ENCODE results near the gene CSNK1G1. TPM values are rescaled to one million over a fixed set of nuclear protein-coding genes. Genes with fewer than 3 reads are reported as not detected.

The CSNK1G1 gene
- total and polyA plus RNA-seq, 2 of the 4 experiments (the other 2 are of a cell fraction): 7.4 to 29.4 TPM

GRCh38 chr15:64341961-64342360, 14.0 kb downstream of the CSNK1G1 start:
- ATAC-seq (ENCODE audit: low read depth) (no peak), DNase-seq (no peak)
- peaks cover 14% of the 10 kb centered on the region; the same call in 1 of the 2 replicates for H4K20me1 ChIP-seq (ENCODE audit: insufficient read depth, low read length)
- H4K5ac ChIP-seq (ENCODE audit: low read depth, low read length): no peak overlapping the region
- intact Hi-C loops (cut with micrococcal nuclease) (loop anchor here (10.0 kb wide), 1 partner anchor 57 kb away; no protein-coding TSS in a partner anchor), in situ Hi-C loops (cut with MboI; ENCODE audit: low sequenced_read_pairs) (no loop called here), dilution Hi-C loops (cut with HindIII; ENCODE audit: low sequenced_read_pairs, unreplicated experiment) (no loop called here)
- H3K18ac ChIP-seq (ENCODE audit: low read depth, low read length): no peak overlapping the region
- no peak overlapping the region for H3K14ac ChIP-seq (replicated peaks; ENCODE audit: low read depth, low read length)
- no peak overlapping the region for H3K23ac ChIP-seq (ENCODE audit: low read depth, low read length)
- H4K91ac ChIP-seq (ENCODE audit: insufficient read depth, low read depth, low read length): no peak overlapping the region
- no peak overlapping the region for H3K56ac ChIP-seq (ENCODE audit: extremely low read depth, insufficient read depth, low read length)
- H2BK120ac ChIP-seq (ENCODE audit: low read depth, low read length): no peak overlapping the region
- no peaks in the 10 kb centered on the region for H3K27me3 ChIP-seq (ENCODE audit: control insufficient read depth, insufficient read depth, low read length)
- no peak overlapping the region for H3K27ac ChIP-seq (ENCODE audit: insufficient read depth, low read length)
- no peak overlapping the region for H2AK5ac ChIP-seq (ENCODE audit: low read depth, low read length)
- 0 out of 2 replicates have a peak, but pooled peaks cover 2% of the 10 kb centered on the region for H3K9me1 ChIP-seq (ENCODE audit: insufficient read depth, low read length)
- H3K36me3 ChIP-seq (ENCODE audit: control insufficient read depth, insufficient read depth, low read length): no peaks in the 10 kb centered on the region; the same call in 1 of the 2 replicates
- no peak overlapping the region for H2BK5ac ChIP-seq (ENCODE audit: low read depth, low read length, poor library complexity, severe bottlenecking)
- H3K9ac ChIP-seq (ENCODE audit: low read depth, low read length): no peak overlapping the region
- BruUV-seq (replicated peaks): no TSS peak
- H2BK20ac ChIP-seq (ENCODE audit: low read depth, low read length): no peak overlapping the region
- no peak overlapping the region for H2AK9ac ChIP-seq (replicated peaks; ENCODE audit: low read depth, low read length, poor library complexity)
- no peak for TF ChIP-seq FOS (IDR thresholded peaks at IDR 0.05; ENCODE audit: low read depth, low read length)
- no peak for TF ChIP-seq POLR2A (IDR thresholded peaks at IDR 0.05; ENCODE audit: low read depth, low read length)
- TF ChIP-seq RCOR1 (IDR thresholded peaks at IDR 0.05; ENCODE audit: insufficient replicate concordance, low read length): no peak
- no peak for TF ChIP-seq SMC3 (IDR thresholded peaks at IDR 0.05; ENCODE audit: low read depth, low read length)
- TF ChIP-seq RAD21 (IDR thresholded peaks at IDR 0.05; ENCODE audit: low read length): no peak
- TF ChIP-seq MAZ (IDR thresholded peaks at IDR 0.05; ENCODE audit: borderline replicate concordance, low read depth, low read length): no peak
- TF ChIP-seq CEBPB (IDR thresholded peaks at IDR 0.05; ENCODE audit: low read depth, low read length): no peak
- no peak for TF ChIP-seq BHLHE40 (IDR thresholded peaks at IDR 0.05; ENCODE audit: low read depth, low read length)
- TF ChIP-seq USF2 (IDR thresholded peaks at IDR 0.05; ENCODE audit: low read depth, low read length): no peak
- no peak for TF ChIP-seq NFE2L2 (IDR thresholded peaks at IDR 0.05; ENCODE audit: low read depth, low read length)
- TF ChIP-seq ELK1 (IDR thresholded peaks at IDR 0.05; ENCODE audit: borderline replicate concordance, low read depth, low read length): no peak
- no peak overlapping the region for H3K4me3 ChIP-seq (ENCODE audit: insufficient read depth, low read depth, low read length)
- H3K4me2 ChIP-seq (ENCODE audit: low read depth, low read length): no peak overlapping the region
- ChIA-PET CTCF (no interaction called here), POLR2A (ENCODE audit: unreplicated experiment) (no interaction called here)
- H3K4me1 ChIP-seq (ENCODE audit: control insufficient read depth, insufficient read depth, low read length): peaks cover 10% of the 10 kb centered on the region
- no peaks in the 10 kb centered on the region for H3K9me3 ChIP-seq (ENCODE audit: control insufficient read depth, insufficient read depth, low read length)
- no peak overlapping the region for H2BK15ac ChIP-seq (ENCODE audit: low read depth, low read length)
- WGBS, 2 experiments (ENCODE audit: extremely low coverage in 2 of 2, insufficient read length in 1 of 2): 100% methylated on average over 1 of the region's 4 CpGs; no CpG with 5 or more reads in 1 of the 2 experiments
- peaks cover 34 to 63% of the 10 kb centered on the region in 2 experiments for H3K79me1 ChIP-seq (ENCODE audit: low read depth in 1 of 2, low read length in 2 of 2)
- no peak overlapping the region for H3K4ac ChIP-seq (ENCODE audit: low read depth, low read length)
- no peak overlapping the region for H2AFZ ChIP-seq (replicated peaks; ENCODE audit: low read length, poor library complexity)
- no peak overlapping the region for H4K8ac ChIP-seq (ENCODE audit: low read depth in 2 of 2, low read length in 2 of 2)
